ENCODE data around the gene APBB2.
A peak's percentile ranks its signal among the peaks of the same experiment; 100 is the strongest.

The APBB2 gene

GRCh38 chr4:41080976-41081375, 133.4 kb downstream of the APBB2 start:
- ATAC-seq = no peak
- TF ChIP-seq CREB5 (CRISPR knock-in tag; IDR thresholded peaks at IDR 0.05; ENCODE audit: low read depth) (no peak), TSHZ2 (CRISPR knock-in tag; IDR thresholded peaks at IDR 0.05) (no peak), SNAI2 (CRISPR knock-in tag; IDR thresholded peaks at IDR 0.05) (no peak), CSRNP3 (CRISPR knock-in tag; IDR thresholded peaks at IDR 0.05) (no peak), GLIS3 (CRISPR knock-in tag; IDR thresholded peaks at IDR 0.05) (no peak), ESRRG (CRISPR knock-in tag; IDR thresholded peaks at IDR 0.05) (no peak), TCF4 (CRISPR knock-in tag; IDR thresholded peaks at IDR 0.05; ENCODE audit: borderline replicate concordance) (no peak), OSR1 (CRISPR knock-in tag; IDR thresholded peaks at IDR 0.05) (no peak), PATZ1 (CRISPR knock-in tag; IDR thresholded peaks at IDR 0.05; ENCODE audit: borderline replicate concordance) (no peak), RARB (CRISPR knock-in tag; IDR thresholded peaks at IDR 0.05) (no peak), ARNTL (CRISPR knock-in tag; IDR thresholded peaks at IDR 0.05; ENCODE audit: borderline replicate concordance, low read depth) (no peak), ZNF565 (CRISPR knock-in tag; conservative IDR thresholded peaks at IDR 0.05; ENCODE audit: low read depth) (no peak), ISL1 (CRISPR knock-in tag; IDR thresholded peaks at IDR 0.05) (no peak)

GRCh38 chr4:41079881-41080560, 134.3 kb downstream of the APBB2 start:
- TF ChIP-seq CREB5 (CRISPR knock-in tag; IDR thresholded peaks at IDR 0.05; ENCODE audit: low read depth) (no peak), CSDC2 (CRISPR knock-in tag; IDR thresholded peaks at IDR 0.05) (no peak), GLIS3 (CRISPR knock-in tag; IDR thresholded peaks at IDR 0.05) (no peak)

GRCh38 chr4:41077628-41078027, 136.7 kb downstream of the APBB2 start:
- peak; percentile 32; the same call in 1 of the 3 replicates for ATAC-seq
- TF ChIP-seq ISL1 (CRISPR knock-in tag; IDR thresholded peaks at IDR 0.05) = 0 out of 2 replicates have a peak, but pooled peaks have one; percentile 32
- no peak for TF ChIP-seq POU6F1 (CRISPR knock-in tag; IDR thresholded peaks at IDR 0.05; ENCODE audit: borderline replicate concordance, low read depth)

More at GRCh38 chr4:41079881-41080560, 134.3 kb downstream of the APBB2 start:
- no peak for ATAC-seq

- no peak for ATAC-seq
- no peak for TF ChIP-seq CREB5 (CRISPR knock-in tag; IDR thresholded peaks at IDR 0.05; ENCODE audit: low read depth)
- TF ChIP-seq RARB (CRISPR knock-in tag; IDR thresholded peaks at IDR 0.05) = no peak
- TF ChIP-seq TOX (CRISPR knock-in tag; IDR thresholded peaks at IDR 0.05; ENCODE audit: borderline replicate concordance) = no peak
- no peak for TF ChIP-seq ZNF565 (CRISPR knock-in tag; conservative IDR thresholded peaks at IDR 0.05; ENCODE audit: low read depth)
- TF ChIP-seq OSR1 (CRISPR knock-in tag; IDR thresholded peaks at IDR 0.05) = no peak
- no peak for TF ChIP-seq ESRRG (CRISPR knock-in tag; IDR thresholded peaks at IDR 0.05)
- TF ChIP-seq ZC3H10 (CRISPR knock-in tag; IDR thresholded peaks at IDR 0.05) = no peak
- TF ChIP-seq POU6F1 (CRISPR knock-in tag; IDR thresholded peaks at IDR 0.05; ENCODE audit: borderline replicate concordance, low read depth) = no peak
- no peak for TF ChIP-seq GLIS3 (CRISPR knock-in tag; IDR thresholded peaks at IDR 0.05)
- no peak for TF ChIP-seq SNAI2 (CRISPR knock-in tag; IDR thresholded peaks at IDR 0.05)
- no peak for TF ChIP-seq ISL1 (CRISPR knock-in tag; IDR thresholded peaks at IDR 0.05)
- TF ChIP-seq ZFP30 (CRISPR knock-in tag; IDR thresholded peaks at IDR 0.05) = no peak
- TF ChIP-seq CSDC2 (CRISPR knock-in tag; IDR thresholded peaks at IDR 0.05) = no peak
Observed at GRCh38 chr4:41076481-41076880, 137.9 kb downstream of the APBB2 start.

Measured in SK-N-SH treated with all-trans-retinoic acid at 6 μM for 48 hours (cell line).